Stomach (tissue), 9 donors: Measurements from ENCODE around the gene PPDPF. TPM values are rescaled to one million over a fixed set of nuclear protein-coding genes. Genes with fewer than 3 reads are reported as not detected.

Source experiments
- DNase-seq, 2 donors: peaks; one replicate each; pipeline versions ENCODE4 v3.0.0 to v3.0.0-alpha.2; 2013 to 2019
- H3K27ac ChIP-seq, 5 donors: fragments of 200-600 bp in 4 of 5; sonication (generic) in 4 of 5; one replicate each; pipeline ENCODE4 v1.5.1; 2013 to 2019; ENCODE audit warnings: mild to moderate bottlenecking in 1 of 5, moderate library complexity in 1 of 5
- H3K27me3 ChIP-seq, 3 donors: fragments of 200-600 bp; sonication (generic); one replicate each; pipeline ENCODE4 v1.5.1; 2017 to 2019; ENCODE audit warnings: mixed run types in 1 of 3
- H3K36me3 ChIP-seq, 4 donors: fragments of 200-600 bp; sonication (generic); 1 replicate in 3 of 4; 2 replicates in 1 of 4; pipeline ENCODE4 v1.5.1; 2016 to 2019
- H3K4me1 ChIP-seq, 4 donors: fragments of 200-600 bp; sonication (generic); one replicate each; pipeline ENCODE4 v1.5.1; 2016 to 2019
- H3K4me3 ChIP-seq, 4 donors: fragments of 200-600 bp; sonication (generic) in 3 of 4; one replicate each; pipeline ENCODE4 v1.5.1; 2016 to 2019; ENCODE audit warnings: mild to moderate bottlenecking in 1 of 4
- H3K9me3 ChIP-seq, 4 donors: fragments of 200-600 bp; sonication (generic); one replicate each; pipeline ENCODE4 v1.5.1; 2016 to 2019
- EP300 ChIP-seq: sonication (generic); formaldehyde crosslinking; IDR thresholded peaks from one replicate; pipeline ENCODE4 v1.6.1; 2017; ENCODE audit warnings: antibody characterized with exemption
- POLR2A ChIP-seq, 4 donors: fragments of 450-650 bp; IDR thresholded peaks; one replicate each; pipeline ENCODE4 v1.6.1; 2016; ENCODE audit warnings: antibody characterized with exemption in 4 of 4, control low read depth in 2 of 4, mild to moderate bottlenecking in 1 of 4, moderate library complexity in 1 of 4
- POLR2AphosphoS5 ChIP-seq, 3 donors: sonication (generic); formaldehyde crosslinking; IDR thresholded peaks; one replicate each; pipeline ENCODE4 v1.6.1; 2016; ENCODE audit warnings: antibody characterized with exemption in 3 of 3
- WGBS, 5 donors: extraction: QIAGEN DNeasy Blood & Tissue Kit in 3 of 5; methylation state at CpG; one replicate each; pipeline versions ENCODE4 v1.1.5 to v1.1.7; 2013 to 2018; 5-methylcytosine and 5-hydroxymethylcytosine counted together
- intact Hi-C: fragments of 100-400 bp; cut with DNase I; formaldehyde crosslinking; loops from one replicate; pipeline ENCODE4 v1.15.1; 2023; ENCODE audit warnings: low total_unique reads
- polyA plus RNA-seq, 3 donors: library from polyadenylated mRNA; stranded (reverse); fragments of 200-250 nt; gene quantifications; one replicate each; pipeline ENCODE4 v1.2.3, GENCODE V29; 2013
- total RNA-seq, 5 donors: library from RNA; depleted of rRNA; stranded (reverse); fragments of >200 nt; gene quantifications; one replicate each; pipeline versions ENCODE4 v1.1.0 to v1.2.3, GENCODE V29; 2014 to 2016
- TF ChIP-seq, protein P1 (sequence below), 7 experiments: fragments of 450-650 bp in 4 of 7; fragments of 200-600 bp in 3 of 7; sonication (generic) in 3 of 7; IDR thresholded peaks; one replicate each; pipeline ENCODE4 v1.5.1; 2016 to 2019; ENCODE audit warnings: antibody characterized with exemption in 7 of 7, control low read depth in 2 of 7, mild to moderate bottlenecking in 1 of 7
- donor health status: healthy with polysubstance abuse.
- donor health status: Bipolar disorder and iron deficiency.
- donor health status: healthy.

PPDPF gene
- total and polyA plus RNA-seq, 8 donors: 1.8 to 756 (median 195) TPM

- intact Hi-C loops: no loop called here
- peaks cover 0 to 52% (median 11%) of the 10 kb centered on the region in 3 donors for H3K27me3 ChIP-seq
- H3K4me3 ChIP-seq: no peak overlapping the region
- no peaks in the 10 kb centered on the region for H3K36me3 ChIP-seq
- TF ChIP-seq, protein P1, sequence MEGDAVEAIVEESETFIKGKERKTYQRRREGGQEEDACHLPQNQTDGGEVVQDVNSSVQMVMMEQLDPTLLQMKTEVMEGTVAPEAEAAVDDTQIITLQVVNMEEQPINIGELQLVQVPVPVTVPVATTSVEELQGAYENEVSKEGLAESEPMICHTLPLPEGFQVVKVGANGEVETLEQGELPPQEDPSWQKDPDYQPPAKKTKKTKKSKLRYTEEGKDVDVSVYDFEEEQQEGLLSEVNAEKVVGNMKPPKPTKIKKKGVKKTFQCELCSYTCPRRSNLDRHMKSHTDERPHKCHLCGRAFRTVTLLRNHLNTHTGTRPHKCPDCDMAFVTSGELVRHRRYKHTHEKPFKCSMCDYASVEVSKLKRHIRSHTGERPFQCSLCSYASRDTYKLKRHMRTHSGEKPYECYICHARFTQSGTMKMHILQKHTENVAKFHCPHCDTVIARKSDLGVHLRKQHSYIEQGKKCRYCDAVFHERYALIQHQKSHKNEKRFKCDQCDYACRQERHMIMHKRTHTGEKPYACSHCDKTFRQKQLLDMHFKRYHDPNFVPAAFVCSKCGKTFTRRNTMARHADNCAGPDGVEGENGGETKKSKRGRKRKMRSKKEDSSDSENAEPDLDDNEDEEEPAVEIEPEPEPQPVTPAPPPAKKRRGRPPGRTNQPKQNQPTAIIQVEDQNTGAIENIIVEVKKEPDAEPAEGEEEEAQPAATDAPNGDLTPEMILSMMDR (IDR thresholded peaks at IDR 0.05): no peak
- TF ChIP-seq POLR2AphosphoS5 (IDR thresholded peaks at IDR 0.05): no peak
- no peak for TF ChIP-seq POLR2A (IDR thresholded peaks at IDR 0.05)
- no peak for TF ChIP-seq EP300
- no peak for DNase-seq
- 78 to 90% (median 89%) methylated on average over 26 to 27 of the region's 27 CpGs for WGBS, 5 donors
- no peaks in the 10 kb centered on the region for H3K9me3 ChIP-seq
- H3K4me1 ChIP-seq: peaks cover 23 to 35% (median 32%) of the 10 kb centered on the region in 4 donors
- no peak overlapping the region for H3K27ac ChIP-seq
Observed at GRCh38 chr20:63531686-63532448, 11.3 kb downstream of the PPDPF start.

GRCh38 chr20:63532449-63532971, 11.9 kb downstream of the PPDPF start:
- H3K4me1 ChIP-seq: peaks cover 29 to 42% (median 39%) of the 10 kb centered on the region in 4 donors
- intact Hi-C loops: no loop called here
- no peak for DNase-seq
- no peaks in the 10 kb centered on the region for H3K9me3 ChIP-seq
- H3K27ac ChIP-seq: no peak overlapping the region
- 77 to 87% (median 83%) methylated on average over 10 to 24 of the region's 24 CpGs for WGBS, 5 donors
- no peaks in the 10 kb centered on the region for H3K36me3 ChIP-seq
- TF ChIP-seq POLR2A (IDR thresholded peaks at IDR 0.05) (no peak), POLR2AphosphoS5 (IDR thresholded peaks at IDR 0.05) (no peak), EP300 (no peak)
- TF ChIP-seq, protein P1 (IDR thresholded peaks at IDR 0.05): no peak
- H3K27me3 ChIP-seq: peaks cover 0 to 58% (median 11%) of the 10 kb centered on the region in 3 donors
- no peak overlapping the region for H3K4me3 ChIP-seq

DNA sequence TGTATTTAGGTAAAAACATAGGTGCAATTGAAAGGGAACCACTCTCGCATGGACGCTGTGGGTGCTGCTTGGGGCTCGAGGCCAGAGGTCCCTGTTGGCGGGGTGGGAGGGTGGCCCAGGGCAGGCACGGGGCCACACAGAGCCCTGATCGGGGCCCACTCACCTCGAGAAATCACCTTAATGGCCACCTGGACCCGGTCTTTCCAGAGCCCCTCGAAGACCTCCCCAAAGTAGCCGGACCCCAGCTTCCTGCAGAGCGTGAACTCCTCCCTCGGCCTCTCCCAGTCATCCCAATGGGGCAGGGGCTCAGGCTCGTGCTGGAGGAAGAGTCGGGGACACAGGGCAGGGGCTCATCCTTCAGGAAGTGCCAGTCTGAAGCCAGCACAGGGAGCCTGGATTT, 12.8 kb downstream of the PPDPF start:
- intact Hi-C loops: no loop called here
- Histone ChIP-seq H3K4me1 (peaks cover 34 to 50% (median 48%) of the 10 kb centered on the region in 4 donors), H3K4me3 (peak overlapping the region in 1 of 4 donors; percentile 3), H3K27ac (peak overlapping the region; percentile 78 to 96 (median 90)), H3K9me3 (no peaks in the 10 kb centered on the region), H3K36me3 (no peaks in the 10 kb centered on the region), H3K27me3 (peaks cover 0 to 63% (median 11%) of the 10 kb centered on the region in 3 donors)
- DNase-seq: no peak
- TF ChIP-seq EP300: no peak
- TF ChIP-seq, protein P1 (IDR thresholded peaks at IDR 0.05): no peak
- TF ChIP-seq POLR2A (IDR thresholded peaks at IDR 0.05): no peak
- TF ChIP-seq POLR2AphosphoS5 (IDR thresholded peaks at IDR 0.05): no peak
- WGBS, 5 donors: 80 to 83% (median 83%) methylated on average over 14 of the region's 14 CpGs

GRCh38 chr20:63533871-63534393, 13.4 kb downstream of the PPDPF start:
- WGBS, 5 donors: 19 to 56% (median 39%) methylated on average over 10 to 28 of the region's 28 CpGs
- Histone ChIP-seq H3K36me3 (no peaks in the 10 kb centered on the region), H3K4me1 (peaks cover 35 to 56% (median 52%) of the 10 kb centered on the region in 4 donors), H3K9me3 (no peaks in the 10 kb centered on the region), H3K27ac (peak overlapping the region; percentile 78 to 96 (median 90)), H3K4me3 (no peak overlapping the region), H3K27me3 (peaks cover 0 to 63% (median 11%) of the 10 kb centered on the region in 3 donors)
- TF ChIP-seq POLR2AphosphoS5 (IDR thresholded peaks at IDR 0.05) (peak in 2 of 3 donors; percentile 87 to 95), EP300 (no peak), POLR2A (IDR thresholded peaks at IDR 0.05) (peak in 1 of 4 donors; percentile 30)
- TF ChIP-seq, protein P1 (IDR thresholded peaks at IDR 0.05): no peak
- intact Hi-C loops: no loop called here
- peak; percentile 83 to 94 for DNase-seq
